Left ventricle myocardium inferior (tissue), 1 donor: Measurements from ENCODE around the gene HOXC5. TPM values are rescaled to one million over a fixed set of nuclear protein-coding genes. Genes with fewer than 3 reads are reported as not detected.
A peak's percentile ranks its signal among the peaks of the same experiment; 100 is the strongest.

ENCODE experiments used
- DNase-seq: peaks from one replicate; pipeline ENCODE4 v3.0.0-alpha.2; 2020
- H3K27ac ChIP-seq: fragments of 200-600 bp; replicated peaks from 2 replicates; pipeline ENCODE4 v1.8.0; 2021
- H3K27me3 ChIP-seq: fragments of 200-600 bp; 2 replicates; pipeline ENCODE4 v1.8.0; 2021; ENCODE audit warnings: low read depth
- H3K36me3 ChIP-seq: fragments of 200-600 bp; 2 replicates; pipeline ENCODE4 v1.8.0; 2021
- H3K4me1 ChIP-seq: fragments of 200-600 bp; 2 replicates; pipeline ENCODE4 v1.8.0; 2021
- H3K4me3 ChIP-seq: fragments of 200-600 bp; 2 replicates; pipeline ENCODE4 v1.8.0; 2021; ENCODE audit warnings: mild to moderate bottlenecking, moderate library complexity
- H3K9me3 ChIP-seq: fragments of 200-600 bp; replicated peaks from 2 replicates; pipeline ENCODE4 v1.8.0; 2021
- CTCF ChIP-seq: fragments of 200-600 bp; IDR thresholded peaks from 2 replicates; pipeline ENCODE4 v1.8.0; 2021; ENCODE audit warnings: antibody characterized with exemption, mild to moderate bottlenecking, borderline replicate concordance
- intact Hi-C: fragments of 100-400 bp; cut with micrococcal nuclease; formaldehyde crosslinking; loops from one replicate; pipeline ENCODE4 v1.11.0; 2022
- total RNA-seq: library from RNA; stranded (reverse); fragmentation: NEBNext Ultra II Directional; extraction: Animal tissue kit (Norgen Biotek cat#: 25700); gene quantifications from one replicate; pipeline ENCODE4 v1.2.1, GENCODE V29; 2021
- donor health status: DM: no; HTN: yes; CAD: no; lungs with severe emphysema.

The HOXC5 gene
- total RNA-seq, 1 donor from 2014 or later: not detected

- Histone ChIP-seq H3K27me3 (peaks cover 100% of the 10 kb centered on the region), H3K27ac (no peak overlapping the region), H3K9me3 (no peaks in the 10 kb centered on the region), H3K4me1 (peaks cover 38% of the 10 kb centered on the region), H3K4me3 (no peak overlapping the region), H3K36me3 (no peaks in the 10 kb centered on the region)
- no peak for TF ChIP-seq CTCF
- DNase-seq: no peak
- intact Hi-C loops: no loop called here
Measured at GRCh38 chr12:54014377-54015017, 18.4 kb upstream of the HOXC5 start.

- H3K36me3 ChIP-seq: no peaks in the 10 kb centered on the region
- TF ChIP-seq CTCF: no peak
- peaks cover 44% of the 10 kb centered on the region for H3K4me1 ChIP-seq
- H3K9me3 ChIP-seq: no peaks in the 10 kb centered on the region
- no peak overlapping the region for H3K4me3 ChIP-seq
- H3K27me3 ChIP-seq: peaks cover 100% of the 10 kb centered on the region
- intact Hi-C loops: no loop called here
- H3K27ac ChIP-seq: no peak overlapping the region
- no peak for DNase-seq
Measured at GRCh38 chr12:54015018-54015931, 17.6 kb upstream of the HOXC5 start.

- Histone ChIP-seq H3K4me1 (peaks cover 48% of the 10 kb centered on the region), H3K27me3 (peaks cover 100% of the 10 kb centered on the region), H3K9me3 (no peaks in the 10 kb centered on the region), H3K27ac (no peak overlapping the region), H3K36me3 (no peaks in the 10 kb centered on the region), H3K4me3 (no peak overlapping the region)
- no peak for TF ChIP-seq CTCF
- DNase-seq: no peak
- intact Hi-C loops: no loop called here
Measured at GRCh38 chr12:54016051-54016450, 16.8 kb upstream of the HOXC5 start.

- intact Hi-C loops: no loop called here
- Histone ChIP-seq H3K4me1 (peaks cover 48% of the 10 kb centered on the region), H3K27ac (no peak overlapping the region), H3K36me3 (no peaks in the 10 kb centered on the region), H3K4me3 (peak overlapping the region; percentile 66), H3K27me3 (peaks cover 100% of the 10 kb centered on the region), H3K9me3 (no peaks in the 10 kb centered on the region)
- no peak for TF ChIP-seq CTCF
- DNase-seq: no peak
Measured at GRCh38 chr12:54016478-54016964, 16.3 kb upstream of the HOXC5 start.

GRCh38 chr12:54017027-54017788 lies 15.6 kb upstream of the HOXC5 start:
- Histone ChIP-seq H3K27me3 (peaks cover 100% of the 10 kb centered on the region), H3K4me3 (peak overlapping the region; percentile 66), H3K27ac (no peak overlapping the region), H3K4me1 (peaks cover 48% of the 10 kb centered on the region), H3K9me3 (no peaks in the 10 kb centered on the region), H3K36me3 (no peaks in the 10 kb centered on the region)
- DNase-seq: no peak
- intact Hi-C loops: no loop called here
- no peak for TF ChIP-seq CTCF
